Measurements from ENCODE around the gene CCDC175.

- no peak for TF ChIP-seq CTCF (IDR thresholded peaks at IDR 0.05)
- TF ChIP-seq EZH2 (IDR thresholded peaks at IDR 0.05): no peak
- no peak for TF ChIP-seq EZH2phosphoT487 (IDR thresholded peaks at IDR 0.05)
These were observed 5.5 kb upstream of the CCDC175 start for GRCh38 chr14:59582161-59582560.

Measured in neural progenitor cell (in vitro differentiated cells).